Keratinocyte (primary cell): ENCODE results near the gene RAB14. TPM values are rescaled to one million over a fixed set of nuclear protein-coding genes. Genes with fewer than 3 reads are reported as not detected.

Experiments
- DNase-seq: peaks from one replicate; pipeline ENCODE4 v3.0.0-alpha.2; 2011; ENCODE audit warnings: low read depth, missing footprints, low spot score
- FAIRE-seq: peaks from 2 replicates; lab custom pipeline; 2011; peaks lifted over from hg19 to GRCh38; lab: Jason Lieb, UNC
- H2AFZ ChIP-seq: 2 replicates; pipeline ENCODE4 v1.6.0; 2012; ENCODE audit warnings: low read length, control low read depth, inconsistent platforms; ENCODE audit not compliant: control insufficient read depth
- H3K27ac ChIP-seq: 2 replicates; pipeline ENCODE4 v1.5.1; 2011; ENCODE audit warnings: low read length; ENCODE audit not compliant: control insufficient read depth, insufficient read depth
- H3K27me3 ChIP-seq: 3 replicates; pipeline ENCODE4 v1.6.0; 2011; ENCODE audit warnings: low read length; ENCODE audit not compliant: control insufficient read depth, insufficient read depth; ENCODE audit errors: extremely low read depth
- H3K36me3 ChIP-seq, 2 experiments: 2 replicates in 1 of 2; 3 replicates in 1 of 2; pipeline ENCODE4 v1.5.1; 2011; ENCODE audit warnings: low read length in 2 of 2, mild to moderate bottlenecking in 1 of 2; ENCODE audit not compliant: control insufficient read depth in 2 of 2, insufficient read depth in 2 of 2; ENCODE audit errors: extremely low read depth in 1 of 2
- H3K4me1 ChIP-seq: 3 replicates; pipeline ENCODE4 v1.5.1; 2011; ENCODE audit warnings: low read length; ENCODE audit not compliant: control insufficient read depth, insufficient read depth; ENCODE audit errors: extremely low read depth
- H3K4me2 ChIP-seq: 3 replicates; pipeline ENCODE4 v1.6.0; 2011; ENCODE audit warnings: low read depth, low read length; ENCODE audit not compliant: control insufficient read depth, insufficient read depth; ENCODE audit errors: extremely low read depth
- H3K4me3 ChIP-seq, 3 experiments: fragments of 200-600 bp in 1 of 3; sonication (generic) in 1 of 3; 2 replicates in 2 of 3; 3 replicates in 1 of 3; pipeline ENCODE4 v1.5.1; 2011 to 2016; ENCODE audit warnings: low read length in 3 of 3, mild to moderate bottlenecking in 3 of 3, control low read depth in 2 of 3, inconsistent platforms in 1 of 3, low read depth in 1 of 3, mixed read lengths in 1 of 3, mixed run types in 1 of 3, moderate library complexity in 1 of 3; ENCODE audit not compliant: control insufficient read depth in 2 of 3, insufficient read depth in 2 of 3; ENCODE audit errors: extremely low read depth in 1 of 3
- H3K79me2 ChIP-seq: 2 replicates; pipeline ENCODE4 v1.6.0; 2012; ENCODE audit warnings: low read length; ENCODE audit not compliant: control insufficient read depth, insufficient read depth
- H3K9ac ChIP-seq: 3 replicates; pipeline ENCODE4 v1.6.0; 2011; ENCODE audit warnings: low read length; ENCODE audit not compliant: control insufficient read depth, insufficient read depth; ENCODE audit errors: extremely low read depth
- H3K9me1 ChIP-seq: 3 replicates; pipeline ENCODE4 v1.6.0; 2011; ENCODE audit warnings: low read length; ENCODE audit not compliant: control insufficient read depth, insufficient read depth; ENCODE audit errors: extremely low read depth
- H3K9me3 ChIP-seq: 2 replicates; pipeline ENCODE4 v1.5.1; 2012; ENCODE audit warnings: low read depth, low read length; ENCODE audit not compliant: control insufficient read depth
- H4K20me1 ChIP-seq: 3 replicates; pipeline ENCODE4 v1.6.0; 2011; ENCODE audit warnings: low read length; ENCODE audit not compliant: control insufficient read depth, insufficient read depth; ENCODE audit errors: extremely low read depth
- EZH2 ChIP-seq: IDR thresholded peaks from one replicate; pipeline ENCODE4 v1.6.1; 2012; ENCODE audit warnings: inconsistent platforms, mild to moderate bottlenecking, low read length, moderate library complexity
- dilution Hi-C: fragments of 300-500 bp; cut with MboI; formaldehyde crosslinking; loops from one replicate; pipeline ENCODE4 v1.7.0; 2020; ENCODE audit warnings: low sequenced_read_pairs; ENCODE audit not compliant: extremely low pct_ligation_motif_present
- polyA plus RNA-seq, 5 experiments: library from polyadenylated mRNA; depleted of rRNA in 3 of 5; stranded (reverse) in 3 of 5; stranded (forward) in 1 of 5; unstranded in 1 of 5; fragments of >200 nt; gene quantifications; 1 replicate in 1 of 5; 2 replicates in 3 of 5; 3 replicates in 1 of 5; pipeline versions ENCODE4 v1.2.1 to v1.2.3, GENCODE V29; 2011 to 2012; ENCODE audit warnings: missing spikeins in 2 of 5, low read depth in 1 of 5, low replicate concordance in 1 of 5
- TF ChIP-seq, protein P1 (sequence below), 3 experiments: IDR thresholded peaks in 1 of 3; conservative IDR thresholded peaks in 1 of 3; optimal IDR thresholded peaks in 1 of 3; 2 replicates in 2 of 3; 3 replicates in 1 of 3; pipeline versions ENCODE3 to v1.5.1; 2011; ENCODE audit warnings: low read length in 3 of 3, mild to moderate bottlenecking in 3 of 3, moderate library complexity in 2 of 3, control low read depth in 1 of 3, inconsistent platforms in 1 of 3; ENCODE audit not compliant: insufficient read depth in 2 of 3; ENCODE audit errors: extremely low read depth in 1 of 3

The RAB14 gene
- polyA plus RNA-seq, 1 donor (not counting 4 experiments of a cell fraction or from before 2014, with no cell fraction given), result 42.8 TPM

DNA sequence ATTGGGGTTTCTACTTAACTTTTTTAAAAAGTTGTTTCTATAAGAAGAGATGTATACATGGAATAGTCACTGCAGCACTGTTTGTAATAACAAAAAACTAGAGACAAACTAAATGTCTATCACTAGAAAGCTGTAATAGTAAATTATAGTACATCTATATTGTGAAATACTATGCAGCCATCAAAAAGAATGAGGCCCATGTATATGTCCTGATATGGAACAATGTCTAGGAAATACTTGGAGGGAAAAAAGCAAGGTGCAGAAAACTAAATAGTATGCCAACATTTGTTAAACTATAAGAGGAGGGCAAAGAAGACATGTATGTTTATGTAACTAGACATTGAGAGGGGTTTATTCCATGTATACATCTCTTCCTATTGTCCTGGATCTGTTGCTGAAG lies 2.9 kb upstream of the RAB14 start:
- FAIRE-seq, result no peak
- Histone ChIP-seq H3K36me3 (no peaks in the 10 kb centered on the region), H2AFZ (no peak overlapping the region), H3K4me1 (peaks cover 6% of the 10 kb centered on the region), H3K27me3 (no peaks in the 10 kb centered on the region), H4K20me1 (peaks cover 9% of the 10 kb centered on the region), H3K4me3 (no peak overlapping the region), H3K79me2 (peaks cover 26% of the 10 kb centered on the region), H3K27ac (no peak overlapping the region), H3K4me2 (no peak overlapping the region), H3K9ac (no peak overlapping the region), H3K9me1 (no peaks in the 10 kb centered on the region), H3K9me3 (no peaks in the 10 kb centered on the region)
- no peak for DNase-seq
- dilution Hi-C loops, result no loop called here
- no peak for TF ChIP-seq EZH2
- TF ChIP-seq, protein P1, sequence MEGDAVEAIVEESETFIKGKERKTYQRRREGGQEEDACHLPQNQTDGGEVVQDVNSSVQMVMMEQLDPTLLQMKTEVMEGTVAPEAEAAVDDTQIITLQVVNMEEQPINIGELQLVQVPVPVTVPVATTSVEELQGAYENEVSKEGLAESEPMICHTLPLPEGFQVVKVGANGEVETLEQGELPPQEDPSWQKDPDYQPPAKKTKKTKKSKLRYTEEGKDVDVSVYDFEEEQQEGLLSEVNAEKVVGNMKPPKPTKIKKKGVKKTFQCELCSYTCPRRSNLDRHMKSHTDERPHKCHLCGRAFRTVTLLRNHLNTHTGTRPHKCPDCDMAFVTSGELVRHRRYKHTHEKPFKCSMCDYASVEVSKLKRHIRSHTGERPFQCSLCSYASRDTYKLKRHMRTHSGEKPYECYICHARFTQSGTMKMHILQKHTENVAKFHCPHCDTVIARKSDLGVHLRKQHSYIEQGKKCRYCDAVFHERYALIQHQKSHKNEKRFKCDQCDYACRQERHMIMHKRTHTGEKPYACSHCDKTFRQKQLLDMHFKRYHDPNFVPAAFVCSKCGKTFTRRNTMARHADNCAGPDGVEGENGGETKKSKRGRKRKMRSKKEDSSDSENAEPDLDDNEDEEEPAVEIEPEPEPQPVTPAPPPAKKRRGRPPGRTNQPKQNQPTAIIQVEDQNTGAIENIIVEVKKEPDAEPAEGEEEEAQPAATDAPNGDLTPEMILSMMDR (optimal IDR thresholded peaks at IDR 0.05 in 1 of 3, IDR thresholded peaks at IDR 0.05 in 1 of 3, conservative IDR thresholded peaks at IDR 0.05 in 1 of 3; ENCODE audit: extremely low read depth in 1 of 3, insufficient read depth in 2 of 3, low read length in 3 of 3), result no peak

DNA sequence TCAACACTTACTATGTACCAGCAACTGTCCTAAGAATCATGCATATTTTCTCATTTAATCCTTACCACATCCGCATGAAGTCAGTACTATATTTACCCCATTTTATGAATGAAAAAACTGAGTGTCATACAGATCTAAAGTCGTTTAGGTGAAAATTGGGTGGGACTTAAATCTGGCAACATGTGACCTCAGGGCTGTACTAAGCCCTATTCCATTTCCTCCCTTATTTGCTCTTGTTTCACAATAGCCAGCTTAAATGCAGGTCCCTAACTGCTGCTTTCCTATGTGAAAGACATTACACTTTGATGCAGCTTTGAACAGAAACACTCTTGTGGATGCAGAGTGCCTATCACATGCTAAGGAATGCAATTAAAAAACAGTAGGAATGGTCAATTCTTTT lies 2.5 kb upstream of the RAB14 start:
- Histone ChIP-seq H3K9me1 (no peaks in the 10 kb centered on the region), H3K9me3 (no peaks in the 10 kb centered on the region), H3K27ac (no peak overlapping the region), H3K79me2 (peaks cover 31% of the 10 kb centered on the region), H3K4me3 (no peak overlapping the region), H3K4me2 (no peak overlapping the region), H3K9ac (no peak overlapping the region), H2AFZ (no peak overlapping the region), H3K4me1 (peaks cover 6% of the 10 kb centered on the region), H3K27me3 (no peaks in the 10 kb centered on the region), H3K36me3 (no peaks in the 10 kb centered on the region), H4K20me1 (peaks cover 9% of the 10 kb centered on the region)
- FAIRE-seq, result no peak
- TF ChIP-seq, protein P1 (optimal IDR thresholded peaks at IDR 0.05 in 1 of 3, IDR thresholded peaks at IDR 0.05 in 1 of 3, conservative IDR thresholded peaks at IDR 0.05 in 1 of 3; ENCODE audit: extremely low read depth in 1 of 3, insufficient read depth in 2 of 3, low read length in 3 of 3), result no peak
- no peak for TF ChIP-seq EZH2
- DNase-seq, result no peak
- dilution Hi-C loops, result no loop called here
